Uterus (tissue), 2 donors: ENCODE results near the gene CDH13.

Source experiments
- CTCF ChIP-seq, 4 experiments: fragments of 200-600 bp in 2 of 4; fragments of 450-650 bp in 2 of 4; sonication (generic) in 2 of 4; IDR thresholded peaks; one replicate each; pipeline ENCODE4 v1.5.1; 2016 to 2019; ENCODE audit warnings: antibody characterized with exemption in 4 of 4, mild to moderate bottlenecking in 2 of 4, moderate library complexity in 1 of 4
- POLR2A ChIP-seq, 2 donors: fragments of 450-650 bp; IDR thresholded peaks; one replicate each; pipeline ENCODE4 v1.6.1; 2016; ENCODE audit warnings: antibody characterized with exemption in 2 of 2, mild to moderate bottlenecking in 1 of 2, moderate library complexity in 1 of 2

GRCh38 chr16:83793179-83793578 is 1166.4 kb downstream of the CDH13 start:
- TF ChIP-seq CTCF (IDR thresholded peaks at IDR 0.05) = no peak
- TF ChIP-seq POLR2A (IDR thresholded peaks at IDR 0.05) = no peak
